SH-SY5Y (cell line): ENCODE measurements around the gene CDC42EP3.

ENCODE experiments used
- GATA2 ChIP-seq: IDR thresholded peaks from 2 replicates; pipeline ENCODE4 v1.6.1; 2011; ENCODE audit warnings: mild to moderate bottlenecking, low read depth, low read length
- GATA3 ChIP-seq: IDR thresholded peaks from 2 replicates; pipeline ENCODE4 v1.6.1; 2011; ENCODE audit warnings: low read depth, mild to moderate bottlenecking, low read length, moderate library complexity

GRCh38 chr2:37625796-37626571 lies 45.5 kb downstream of the CDC42EP3 start:
- no peak for TF ChIP-seq GATA2
- TF ChIP-seq GATA3: no peak
